Brain microvascular endothelial cell (primary cell): ENCODE measurements around the gene IFNA10.
A peak's percentile ranks its signal among the peaks of the same experiment; 100 is the strongest.

ENCODE experiments used
- DNase-seq: peaks from one replicate; pipeline ENCODE4 v3.0.0-alpha.2; 2020
- H3K27ac ChIP-seq: fragments of 250-450 bp; sonication (Bioruptor Pico); 2 replicates; pipeline ENCODE4 v1.5.1; 2020; ENCODE audit warnings: mild to moderate bottlenecking, moderate library complexity
- H3K27me3 ChIP-seq: fragments of 250-450 bp; sonication (Bioruptor Pico); replicated peaks from 2 replicates; pipeline ENCODE4 v1.5.1; 2020; ENCODE audit warnings: mild to moderate bottlenecking
- H3K36me3 ChIP-seq: fragments of 250-450 bp; sonication (Bioruptor Pico); replicated peaks from 2 replicates; pipeline ENCODE4 v1.5.1; 2020; ENCODE audit warnings: mild to moderate bottlenecking
- H3K4me3 ChIP-seq: 2 replicates; pipeline ENCODE4 v1.5.1; 2011; ENCODE audit warnings: low read depth, mild to moderate bottlenecking, control low read depth, low read length, moderate library complexity
- in situ Hi-C: cut with HindIII; loops from 2 replicates; pipeline ENCODE4 v1.10.0; 2017; ENCODE audit warnings: low sequenced_read_pairs, low pct_ligation_motif_present
- TF ChIP-seq, protein P1 (sequence below): IDR thresholded peaks from 2 replicates; pipeline ENCODE4 v1.5.1; 2011; ENCODE audit warnings: low read depth, mild to moderate bottlenecking, moderate library complexity, low read length, control low read depth, inconsistent platforms; ENCODE audit errors: missing control alignments

Gene IFNA10

DNA sequence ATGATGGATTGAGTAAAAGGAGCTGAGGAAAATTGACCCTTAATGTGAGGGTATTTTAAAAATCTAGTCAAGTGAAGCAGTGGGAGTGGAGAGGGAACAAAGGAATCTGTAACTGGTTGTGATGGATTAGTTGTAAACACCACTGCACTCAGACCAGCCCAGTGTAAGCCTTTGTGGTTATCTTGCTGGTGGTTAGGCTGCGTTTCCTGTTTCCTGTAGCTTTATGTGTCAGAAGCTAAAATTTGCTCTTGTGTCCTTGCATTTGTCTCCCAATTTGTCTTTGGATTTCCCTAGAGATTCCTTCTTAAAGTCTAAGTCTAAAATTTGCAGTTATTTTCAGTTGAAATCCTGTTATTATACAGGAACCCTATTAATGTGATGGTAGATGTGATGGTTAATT is 46.8 kb downstream of the IFNA10 start:
- TF ChIP-seq, protein P1, sequence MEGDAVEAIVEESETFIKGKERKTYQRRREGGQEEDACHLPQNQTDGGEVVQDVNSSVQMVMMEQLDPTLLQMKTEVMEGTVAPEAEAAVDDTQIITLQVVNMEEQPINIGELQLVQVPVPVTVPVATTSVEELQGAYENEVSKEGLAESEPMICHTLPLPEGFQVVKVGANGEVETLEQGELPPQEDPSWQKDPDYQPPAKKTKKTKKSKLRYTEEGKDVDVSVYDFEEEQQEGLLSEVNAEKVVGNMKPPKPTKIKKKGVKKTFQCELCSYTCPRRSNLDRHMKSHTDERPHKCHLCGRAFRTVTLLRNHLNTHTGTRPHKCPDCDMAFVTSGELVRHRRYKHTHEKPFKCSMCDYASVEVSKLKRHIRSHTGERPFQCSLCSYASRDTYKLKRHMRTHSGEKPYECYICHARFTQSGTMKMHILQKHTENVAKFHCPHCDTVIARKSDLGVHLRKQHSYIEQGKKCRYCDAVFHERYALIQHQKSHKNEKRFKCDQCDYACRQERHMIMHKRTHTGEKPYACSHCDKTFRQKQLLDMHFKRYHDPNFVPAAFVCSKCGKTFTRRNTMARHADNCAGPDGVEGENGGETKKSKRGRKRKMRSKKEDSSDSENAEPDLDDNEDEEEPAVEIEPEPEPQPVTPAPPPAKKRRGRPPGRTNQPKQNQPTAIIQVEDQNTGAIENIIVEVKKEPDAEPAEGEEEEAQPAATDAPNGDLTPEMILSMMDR = no peak
- in situ Hi-C loops = no loop called here
- peak; percentile 74 for DNase-seq
- Histone ChIP-seq H3K36me3 (no peaks in the 10 kb centered on the region), H3K27ac (no peak overlapping the region), H3K4me3 (no peak overlapping the region), H3K27me3 (no peaks in the 10 kb centered on the region)
